NB4 (cell line): ENCODE data around the gene POLR3E.

ENCODE experiments used
- CTCF ChIP-seq: IDR thresholded peaks from one replicate; pipeline ENCODE4 v1.5.1; 2012; ENCODE audit warnings: low read depth, low read length
- MAX ChIP-seq: IDR thresholded peaks from 2 replicates; pipeline ENCODE4 v1.6.1; 2011; ENCODE audit warnings: low read depth, low read length
- MYC ChIP-seq: IDR thresholded peaks from 2 replicates; pipeline ENCODE4 v1.6.1; 2011; ENCODE audit warnings: low read depth, low read length
- POLR2A ChIP-seq: IDR thresholded peaks from 2 replicates; pipeline ENCODE4 v1.6.1; 2011; ENCODE audit warnings: mild to moderate bottlenecking; ENCODE audit not compliant: insufficient read length; ENCODE audit errors: extremely low read depth

- TF ChIP-seq CTCF (no peak), POLR2A (no peak), MAX (no peak), MYC (no peak)
Observed at GRCh38 chr16:22326369-22326652, 29.1 kb downstream of the POLR3E start.
